HG03457 (cell line): ENCODE data around the gene GPC6.
"Not testable (repeated sequence)": the region's sequence is repeated elsewhere in the genome, so short reads cannot be mapped to it uniquely, and the experiment has no call there.

Source experiments
- ATAC-seq: cut with Tn5 transposase; IDR thresholded peaks from one replicate; pipeline ENCODE4 v1.9.1; 2021; ENCODE audit warnings: moderate number of reproducible peaks; ENCODE audit not compliant: unreplicated experiment

GPC6 gene

DNA sequence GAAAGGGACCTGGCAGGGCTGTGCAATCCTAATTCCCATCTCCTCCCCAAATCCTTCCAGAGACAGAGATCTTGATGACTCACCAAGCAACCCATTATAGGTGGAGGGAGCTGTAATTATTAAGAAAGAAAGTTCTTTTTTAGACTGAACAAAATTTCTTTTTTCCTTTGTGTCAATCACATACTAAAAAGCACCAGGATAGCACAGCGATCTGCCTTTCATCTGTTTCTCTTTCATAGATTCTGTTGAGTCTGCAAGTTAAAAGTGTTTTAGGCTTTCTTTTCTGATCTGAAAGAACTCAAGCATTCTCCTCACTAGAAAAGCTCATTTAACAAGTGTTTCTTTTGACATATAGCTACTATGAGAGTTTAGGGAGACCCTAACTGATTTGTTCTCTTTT lies 1030.1 kb downstream of the GPC6 start:
- no peak for ATAC-seq

DNA sequence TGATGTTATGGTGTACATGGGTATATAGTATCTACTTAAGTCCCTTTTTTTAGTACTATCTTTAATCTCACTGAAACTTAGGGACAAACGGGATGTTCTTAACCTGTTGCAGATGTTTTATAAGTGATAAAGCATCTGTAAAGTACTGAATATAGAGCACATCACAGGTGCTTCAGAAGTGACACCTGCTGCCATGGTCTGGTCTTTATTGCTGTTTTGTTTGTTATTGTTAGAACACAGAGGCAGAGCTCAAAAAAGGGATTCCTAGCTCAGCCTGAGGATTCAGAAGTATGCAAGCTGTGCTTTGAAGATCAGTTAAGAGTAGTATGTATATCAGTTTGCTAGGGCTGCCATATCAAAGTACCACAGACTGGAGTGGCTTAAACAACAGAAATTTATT lies 1033.4 kb downstream of the GPC6 start:
- ATAC-seq, result no peak

DNA sequence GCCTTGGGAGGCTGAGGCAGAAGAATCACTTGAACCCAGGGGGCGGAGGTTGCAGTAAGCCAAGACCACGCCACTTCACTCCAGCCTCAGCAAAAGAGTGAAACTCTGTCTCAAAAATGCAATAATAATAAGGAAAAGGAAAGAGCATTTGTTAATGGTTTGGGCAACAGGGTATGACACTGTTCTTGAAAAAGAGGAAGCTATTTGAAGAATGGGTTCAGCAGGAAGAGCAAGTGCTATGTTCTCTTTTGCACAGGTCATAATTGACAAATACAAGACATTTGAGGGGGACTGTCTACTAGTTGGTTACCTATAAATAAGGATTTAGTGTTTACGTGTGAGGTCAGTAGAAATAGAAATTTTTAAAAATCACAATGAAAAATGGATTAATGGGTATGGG lies 1034.6 kb downstream of the GPC6 start:
- ATAC-seq, result no peak

DNA sequence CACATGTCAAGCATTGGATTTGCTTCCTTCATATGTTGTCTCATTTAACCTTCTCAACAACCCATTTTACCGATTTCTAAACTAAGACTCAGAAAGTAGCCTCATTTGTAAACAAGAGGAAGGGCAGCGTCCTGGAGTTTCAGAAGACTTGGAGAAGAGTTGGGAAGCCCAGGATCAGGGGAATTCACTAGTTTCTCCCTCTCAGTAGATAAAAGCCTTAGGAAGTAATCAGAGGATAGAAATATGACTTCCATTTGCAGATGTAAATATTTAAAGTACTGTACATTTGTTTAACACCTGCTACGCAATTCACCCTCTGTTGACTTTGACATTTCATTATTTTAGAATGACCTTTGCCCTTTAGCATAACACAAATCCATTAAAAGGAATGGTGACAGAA lies 1036.4 kb downstream of the GPC6 start:
- ATAC-seq, result no peak

DNA sequence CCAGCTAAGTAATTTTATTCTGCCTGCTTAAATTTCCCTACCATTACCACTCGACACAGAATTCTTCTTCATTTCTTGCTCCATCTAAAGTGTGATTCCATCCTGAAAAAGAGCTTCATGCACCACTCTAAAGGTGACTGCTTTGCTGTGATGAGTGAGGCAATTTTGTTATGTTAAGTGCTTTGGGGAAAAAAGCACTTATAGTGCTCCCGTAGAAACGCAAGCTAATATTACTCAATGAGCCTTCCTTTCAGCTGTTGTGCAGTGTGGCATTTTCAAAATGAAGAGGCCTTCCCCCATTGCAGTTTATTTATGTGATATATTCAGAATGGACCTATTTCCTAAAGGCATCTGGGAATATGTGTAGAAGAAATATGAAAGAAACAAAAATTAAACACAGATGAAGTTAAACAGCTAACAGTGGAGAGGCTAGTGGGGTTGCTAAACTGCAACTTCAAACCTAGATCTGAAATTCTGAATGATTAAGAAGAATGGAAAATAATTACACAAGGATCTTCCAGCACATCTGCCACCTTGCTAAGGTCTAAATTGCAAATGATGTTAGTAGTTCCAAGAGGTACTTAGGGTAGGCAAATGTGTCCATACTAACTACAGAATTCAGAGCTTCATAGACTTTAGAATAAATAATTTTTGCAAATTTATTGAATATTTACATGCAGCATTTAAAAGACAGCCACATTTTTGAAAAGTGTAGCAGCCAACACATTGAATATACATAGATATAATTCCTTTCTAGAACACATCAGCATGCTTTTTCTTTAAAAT lies 1041.2 kb downstream of the GPC6 start:
- ATAC-seq, result no peak

DNA sequence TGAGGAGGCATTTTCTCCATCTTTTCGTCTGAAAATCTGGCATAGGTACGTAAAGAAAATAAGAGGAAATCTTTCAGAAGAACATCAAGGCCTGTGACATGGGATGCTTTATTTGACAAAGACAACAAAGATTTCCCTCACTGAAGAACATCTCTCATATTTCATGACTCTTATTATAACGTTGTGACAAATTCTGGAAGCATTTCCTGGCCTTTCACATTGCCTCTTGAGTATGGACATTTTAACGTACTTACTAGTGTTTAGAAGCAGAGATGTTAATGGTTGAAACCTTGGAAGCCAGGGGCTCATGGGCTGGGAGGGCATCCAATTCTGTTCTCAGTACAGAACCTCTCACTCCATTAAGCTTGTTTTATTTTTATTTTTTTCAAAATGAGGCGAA lies 1042.1 kb downstream of the GPC6 start:
- ATAC-seq, result no peak

DNA sequence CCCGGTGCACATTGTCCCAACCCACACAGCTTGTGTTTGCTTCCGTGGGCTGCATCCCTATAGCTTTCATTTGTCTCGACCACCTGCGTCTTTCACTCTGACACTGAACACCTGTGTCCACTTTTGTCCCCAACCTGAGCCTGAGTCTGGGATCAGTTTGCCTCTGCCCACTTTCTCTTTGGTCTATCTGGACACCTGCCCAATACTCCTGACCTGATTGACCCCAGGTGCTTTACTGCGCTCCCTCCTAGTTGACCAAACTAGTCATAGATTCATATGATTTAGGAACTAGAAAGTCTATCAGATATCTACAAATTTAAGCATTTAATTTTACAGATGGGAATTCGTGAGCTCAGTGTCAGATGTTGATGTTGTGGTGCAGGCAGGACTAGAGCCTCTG lies 1043.0 kb downstream of the GPC6 start:
- ATAC-seq, result no peak

DNA sequence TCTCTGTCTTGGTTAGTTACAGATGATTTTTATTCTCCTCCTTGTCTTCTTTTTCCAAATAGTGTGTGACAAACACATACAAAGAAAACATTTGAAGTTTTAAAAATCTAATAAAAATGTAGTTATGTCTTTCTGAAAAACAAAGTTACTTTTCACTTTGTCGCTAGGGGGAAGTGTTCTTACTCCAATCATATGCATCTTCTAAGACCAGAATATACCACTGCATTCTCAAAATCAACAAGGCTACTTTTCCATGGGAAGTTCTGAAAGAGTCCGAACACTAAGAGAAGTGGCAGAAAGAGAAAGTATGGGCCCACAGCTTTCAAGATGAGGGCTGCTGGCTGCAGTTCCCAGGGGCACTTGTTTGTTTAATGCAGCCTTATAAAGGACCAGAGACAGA lies 1043.9 kb downstream of the GPC6 start:
- ATAC-seq, result no peak

DNA sequence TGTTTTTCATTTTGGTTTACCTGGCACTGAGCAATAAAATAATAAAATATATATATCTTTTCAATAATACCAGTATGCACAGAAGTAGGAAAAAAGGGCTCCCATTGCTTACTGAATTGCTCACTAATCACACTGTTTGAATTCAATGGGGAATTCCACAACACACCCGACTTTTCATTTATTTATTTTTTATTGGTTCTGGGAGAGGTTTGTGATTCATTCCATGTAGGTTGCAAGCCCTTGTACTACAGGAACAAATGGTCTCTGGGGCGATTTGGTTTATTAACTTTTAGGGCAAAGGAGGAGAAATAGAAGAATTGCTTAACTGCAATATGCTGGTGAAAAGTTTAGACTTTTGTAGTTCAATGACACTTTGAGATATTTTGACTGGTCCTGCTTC lies 1045.4 kb downstream of the GPC6 start:
- no peak for ATAC-seq

DNA sequence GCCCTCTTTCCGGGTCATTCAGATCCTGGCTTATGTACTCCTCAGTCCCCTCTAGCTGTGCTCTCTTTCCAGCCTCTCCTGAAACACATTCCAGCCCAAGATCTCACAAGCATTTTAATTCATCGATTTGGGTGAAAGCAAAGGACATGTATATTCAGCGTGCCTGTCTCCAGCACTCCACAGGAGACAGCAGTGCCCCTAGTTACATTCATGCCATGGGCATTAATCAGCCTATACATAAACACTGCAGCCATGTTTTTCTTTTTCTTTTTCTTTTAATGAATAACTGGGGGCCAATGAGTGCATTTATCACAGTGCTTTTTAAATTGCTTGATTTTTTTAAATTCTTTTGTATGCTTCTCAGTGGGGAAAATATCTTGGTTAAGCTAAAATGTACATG lies 1053.7 kb downstream of the GPC6 start:
- ATAC-seq, result no peak

DNA sequence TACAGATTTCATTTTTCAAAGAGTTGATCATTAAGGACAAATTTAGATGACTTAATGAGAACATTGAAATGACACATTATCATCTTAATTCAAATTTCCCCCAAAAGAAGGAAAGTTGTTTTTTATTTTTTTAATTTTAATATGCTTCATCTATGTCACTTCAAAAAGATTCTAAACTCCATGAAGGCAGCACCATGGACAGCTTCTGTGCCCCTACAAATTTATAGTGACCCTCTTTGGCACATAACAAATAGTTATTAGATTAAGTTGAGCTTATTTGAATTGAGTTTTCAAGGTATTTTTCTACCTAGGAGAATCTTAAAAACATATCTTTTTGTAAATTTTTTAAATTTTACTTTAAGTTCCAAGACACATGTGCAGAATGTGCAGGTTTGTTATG lies 1054.2 kb downstream of the GPC6 start:
- ATAC-seq, result no peak

DNA sequence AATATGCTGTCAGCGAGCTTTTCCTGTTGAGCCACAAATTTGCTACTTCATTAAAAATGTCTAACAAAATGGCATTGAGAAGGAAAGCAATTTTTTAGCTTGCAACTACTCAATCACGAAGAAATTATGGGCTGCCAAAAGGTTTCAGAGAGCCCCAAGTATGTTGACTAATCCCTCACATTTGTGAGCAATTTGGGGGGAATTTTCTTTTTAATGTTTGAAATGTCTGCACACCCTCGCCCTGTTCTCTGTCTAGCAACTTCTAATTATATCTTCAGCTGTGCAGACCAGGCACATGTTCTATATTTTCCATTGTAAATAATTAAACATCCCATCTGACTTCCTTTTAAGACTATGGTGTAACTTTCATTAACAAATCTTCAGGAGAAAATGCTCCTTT lies 1060.0 kb downstream of the GPC6 start:
- ATAC-seq, result no peak

DNA sequence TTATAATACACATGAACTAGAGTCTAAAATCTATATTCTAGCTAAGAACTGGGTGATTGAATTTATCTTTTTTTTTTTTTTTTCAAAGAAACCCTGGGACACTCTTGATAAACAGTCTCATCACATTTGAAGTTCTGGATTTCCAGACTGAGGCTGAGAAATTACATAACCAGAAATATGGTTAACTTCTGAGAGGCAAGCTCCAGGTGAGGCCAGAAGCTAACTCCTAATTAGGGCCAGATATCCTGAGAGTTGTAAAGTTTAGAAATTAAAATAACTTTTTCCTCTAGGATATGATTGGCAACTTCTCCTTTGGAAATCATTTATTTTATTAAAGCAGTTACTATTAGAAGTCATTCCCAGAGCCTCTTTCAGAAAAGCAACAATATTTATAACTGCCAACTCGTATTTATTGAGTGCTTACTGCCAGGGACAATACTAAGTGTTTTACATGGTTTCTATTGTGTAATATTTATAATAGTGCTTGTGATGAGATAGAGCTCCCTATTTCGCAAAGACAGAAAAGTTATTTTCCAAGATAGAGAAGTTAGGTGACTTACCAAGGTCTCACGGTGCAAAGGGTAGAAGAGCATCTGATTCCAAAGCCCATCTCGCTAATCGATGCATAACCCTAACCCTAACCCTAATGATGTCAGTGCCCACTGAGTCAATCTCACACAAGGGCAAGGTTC lies 1065.2 kb downstream of the GPC6 start:
- no peak for ATAC-seq

DNA sequence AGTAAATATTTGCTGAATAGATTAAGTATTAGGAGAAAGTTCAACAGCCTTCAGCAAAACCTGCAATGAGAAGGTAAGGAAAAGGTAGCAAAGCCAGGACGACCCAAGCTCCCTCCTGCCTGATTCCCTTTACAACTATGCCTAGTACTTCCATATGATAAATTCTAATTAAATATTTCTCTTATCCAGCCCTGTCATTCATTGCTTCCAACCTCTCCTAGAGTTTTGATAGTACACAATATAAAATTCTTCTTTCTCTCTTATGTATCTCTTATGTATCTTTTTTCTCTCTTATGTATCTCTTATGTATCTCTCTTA lies 1065.7 kb downstream of the GPC6 start:
- ATAC-seq, result no peak

DNA sequence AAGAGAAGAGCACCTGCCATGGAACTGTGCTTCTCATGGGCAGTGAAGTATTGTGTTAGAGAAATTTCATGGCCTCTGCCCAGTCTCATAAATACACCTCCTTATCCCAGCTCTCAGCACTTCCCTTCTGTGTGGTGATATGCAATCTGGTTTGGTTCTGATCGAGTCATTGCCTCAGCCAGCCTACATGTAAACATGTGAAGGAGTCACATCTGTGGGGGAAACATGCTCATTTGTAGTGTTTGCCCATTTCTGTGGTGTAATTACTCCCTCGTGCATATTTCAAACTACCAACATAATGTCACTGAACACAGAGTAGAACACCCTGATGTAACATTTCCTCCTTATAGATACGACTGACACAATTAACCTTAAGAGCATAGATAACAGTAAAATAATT lies 1069.9 kb downstream of the GPC6 start:
- ATAC-seq, result no peak

DNA sequence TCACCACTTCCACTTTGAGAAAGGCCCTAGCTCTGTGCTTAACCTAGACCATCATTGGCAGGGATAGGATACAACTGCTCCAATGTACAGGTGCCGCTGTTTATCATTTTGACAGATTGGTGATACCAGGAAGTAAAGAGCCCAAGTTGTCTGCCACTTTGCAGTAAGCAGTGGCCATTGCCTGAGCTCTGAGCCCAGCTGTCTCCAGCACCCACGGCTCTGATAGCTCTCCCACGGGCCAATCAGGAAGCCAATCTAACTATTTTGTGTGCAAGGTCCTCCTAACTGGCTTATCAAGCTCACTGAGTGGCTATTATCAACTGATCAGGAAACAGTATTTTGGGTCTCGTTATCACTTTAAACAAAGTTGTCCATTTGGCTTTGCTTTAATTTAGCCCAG lies 1071.7 kb downstream of the GPC6 start:
- no peak for ATAC-seq

DNA sequence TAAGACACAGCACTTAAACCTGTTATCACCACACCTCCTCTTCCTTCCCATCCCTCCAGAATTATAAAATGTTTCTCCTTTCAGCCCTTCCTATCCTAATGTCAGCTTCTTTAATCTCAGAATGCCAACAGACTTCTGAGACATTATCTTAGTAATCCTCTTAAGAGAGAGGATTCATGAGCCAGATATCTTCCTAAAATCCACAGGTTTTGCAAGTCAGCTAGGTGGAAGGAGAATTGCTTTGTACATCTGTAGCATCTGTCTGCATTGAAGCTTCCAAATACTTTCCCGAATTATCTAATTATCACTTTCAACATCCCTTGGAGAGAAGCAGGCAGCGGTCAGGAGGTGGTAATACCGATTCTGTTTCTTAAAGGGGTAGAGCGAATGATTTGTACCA lies 1073.8 kb downstream of the GPC6 start:
- no peak for ATAC-seq

DNA sequence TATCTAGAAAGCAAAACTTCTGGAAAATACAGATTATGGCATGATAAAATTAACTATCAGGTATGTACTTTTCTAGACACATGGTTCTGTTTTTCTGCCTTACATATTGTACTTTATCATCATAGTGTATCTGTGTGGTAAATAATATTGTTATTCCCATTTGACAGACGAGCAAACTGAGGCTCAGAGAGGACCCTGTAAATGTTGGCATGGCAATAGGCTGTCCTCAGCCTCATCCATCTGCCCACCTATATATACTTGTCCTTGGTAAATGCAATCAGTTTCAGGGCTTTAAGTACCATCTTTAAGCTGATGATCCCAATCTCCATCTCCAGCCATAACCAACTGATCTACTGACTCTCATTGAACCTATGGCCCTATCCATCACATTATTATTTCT lies 1074.9 kb downstream of the GPC6 start:
- ATAC-seq, result no peak

DNA sequence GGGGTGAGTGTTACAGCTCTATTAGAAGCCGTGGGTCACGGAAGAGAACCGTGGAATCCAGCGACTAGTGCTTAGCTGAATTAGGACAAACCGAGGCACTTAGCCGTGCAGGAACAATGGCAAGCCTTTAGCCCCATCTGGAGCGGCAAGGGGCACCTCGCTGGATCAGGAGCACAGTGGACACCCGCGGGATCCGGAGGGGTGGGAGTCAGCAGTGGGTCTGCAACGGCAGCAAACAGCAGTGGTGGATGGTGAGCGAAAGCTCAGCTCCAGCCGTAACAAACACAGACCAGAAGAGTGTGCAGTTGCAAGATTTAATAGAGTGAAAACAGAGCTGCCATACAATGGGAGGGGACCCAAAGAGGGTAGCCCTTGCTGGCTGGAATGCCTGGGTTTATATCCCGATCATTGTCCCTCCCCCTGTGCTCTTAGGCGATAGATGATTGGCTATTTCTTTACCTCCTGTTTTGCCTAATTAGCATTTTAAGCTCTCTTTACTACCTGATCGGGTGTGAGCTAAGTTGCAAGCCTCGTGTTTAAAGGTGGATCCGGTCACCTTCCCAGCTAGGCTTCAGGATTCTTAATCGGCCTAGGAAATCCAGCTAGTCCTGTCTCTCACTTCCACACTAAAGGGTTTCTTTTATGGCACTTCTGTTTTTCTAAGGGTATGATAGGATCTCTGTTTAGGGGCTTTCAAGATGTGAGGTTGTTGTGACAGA lies 1076.4 kb downstream of the GPC6 start:
- not testable (repeated sequence) for ATAC-seq

DNA sequence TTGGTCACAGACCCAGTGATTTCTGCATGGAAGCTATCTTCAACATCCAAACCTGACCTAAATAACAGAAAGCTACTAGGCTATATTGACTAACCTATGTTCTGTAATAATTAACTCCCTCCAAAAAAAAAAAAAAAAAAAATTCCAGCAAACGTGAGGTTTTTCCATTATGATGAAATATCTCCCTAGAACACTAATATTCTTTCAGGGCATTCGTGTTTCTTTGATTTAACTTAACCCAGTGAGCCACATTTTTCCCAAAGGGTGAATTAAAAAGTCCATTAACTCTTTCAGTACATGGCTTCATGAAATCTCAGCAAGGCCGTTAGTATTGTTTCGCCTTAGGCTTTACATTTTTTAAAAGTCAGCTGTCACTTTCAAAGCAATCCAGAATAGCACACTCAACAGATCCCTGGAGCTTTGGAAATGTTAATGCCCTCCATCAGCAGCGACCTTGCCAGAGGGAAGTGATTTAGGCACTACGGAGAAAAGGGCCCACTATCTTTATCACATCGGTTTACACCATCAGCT lies 1077.1 kb downstream of the GPC6 start:
- no peak for ATAC-seq

DNA sequence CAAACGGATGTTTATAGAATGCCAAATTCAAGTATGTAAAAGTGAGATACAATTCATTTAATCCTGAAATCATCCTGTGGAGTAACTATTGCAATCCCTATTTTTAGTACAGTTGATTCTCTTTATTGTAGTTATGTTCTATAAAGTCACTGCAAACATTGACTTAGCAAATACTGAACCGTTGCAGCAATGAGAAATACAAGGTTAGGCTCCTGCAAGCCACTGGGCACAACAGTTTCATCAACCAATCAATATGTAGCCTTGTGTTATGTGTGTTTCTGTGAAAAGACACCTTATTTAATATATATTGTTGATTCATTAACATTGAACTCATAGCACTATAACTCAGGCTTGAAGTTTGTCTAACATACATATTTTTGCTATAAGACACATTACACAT lies 1078.4 kb downstream of the GPC6 start:
- no peak for ATAC-seq

DNA sequence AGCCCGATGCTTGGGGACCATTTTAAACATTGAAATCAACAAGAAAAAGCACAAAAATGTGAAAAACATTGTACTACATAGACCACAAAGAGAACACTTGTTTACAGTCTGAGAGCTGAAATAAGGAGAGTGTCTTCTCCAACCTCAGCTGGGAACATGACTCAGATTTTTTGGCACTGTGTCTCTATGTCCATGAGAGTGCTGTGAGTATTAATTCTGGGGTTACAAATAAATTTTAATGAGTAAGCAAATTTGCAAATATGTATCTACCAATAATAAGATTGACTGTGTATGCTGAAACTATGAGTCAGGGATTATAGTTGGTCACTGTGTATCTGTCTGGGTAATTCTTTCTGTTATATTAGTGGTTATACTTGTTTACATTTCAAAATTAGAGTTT lies 1078.9 kb downstream of the GPC6 start:
- no peak for ATAC-seq
